ENCODE data around the gene CRAMP1.

- no peak for TF ChIP-seq CTCF (IDR thresholded peaks at IDR 0.05; ENCODE audit: low read length)
- TF ChIP-seq EZH2phosphoT487 (IDR thresholded peaks at IDR 0.05; ENCODE audit: low read length) = no peak
- TF ChIP-seq EZH2 (optimal IDR thresholded peaks at IDR 0.05; ENCODE audit: low read depth, low read length) = no peak
Measured at GRCh38 chr16:1710811-1711507, 98.8 kb downstream of the CRAMP1 start.
